ENCODE data around the gene NLN.
"Not testable (repeated sequence)": the region's sequence is repeated elsewhere in the genome, so short reads cannot be mapped to it uniquely, and the experiment has no call there.

Gene NLN

GRCh38 chr5:65832603-65833228 lies 110.7 kb downstream of the NLN start:
- DNase-seq (ENCODE audit: low read depth in 2 of 2): no peak

GRCh38 chr5:65833780-65834179 lies 111.8 kb downstream of the NLN start:
- DNase-seq (ENCODE audit: low read depth in 2 of 2): no peak

DNA sequence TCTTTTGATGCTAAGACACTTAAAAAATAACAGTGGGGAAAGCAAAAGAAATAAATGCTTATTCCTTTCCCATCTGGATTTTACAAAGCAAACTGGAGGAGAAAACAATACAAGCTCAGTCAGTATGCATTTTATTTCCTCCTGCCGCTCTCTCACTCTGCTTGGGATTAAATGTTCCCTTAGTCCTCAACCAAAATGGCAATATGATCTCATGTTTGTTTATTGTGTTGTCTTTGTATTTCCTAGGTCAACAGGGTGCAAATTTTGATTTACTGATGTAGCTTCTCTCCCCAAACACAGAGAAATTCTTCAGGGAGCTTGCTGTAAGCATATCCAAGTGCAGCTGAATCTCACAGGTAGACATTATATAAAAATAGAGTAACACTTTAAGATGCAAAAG lies 112.3 kb downstream of the NLN start:
- no peak for DNase-seq (ENCODE audit: low read depth in 2 of 2)

- DNase-seq (ENCODE audit: low read depth in 2 of 2): no peak
Observed at GRCh38 chr5:65835191-65835590, 113.2 kb downstream of the NLN start.

DNA sequence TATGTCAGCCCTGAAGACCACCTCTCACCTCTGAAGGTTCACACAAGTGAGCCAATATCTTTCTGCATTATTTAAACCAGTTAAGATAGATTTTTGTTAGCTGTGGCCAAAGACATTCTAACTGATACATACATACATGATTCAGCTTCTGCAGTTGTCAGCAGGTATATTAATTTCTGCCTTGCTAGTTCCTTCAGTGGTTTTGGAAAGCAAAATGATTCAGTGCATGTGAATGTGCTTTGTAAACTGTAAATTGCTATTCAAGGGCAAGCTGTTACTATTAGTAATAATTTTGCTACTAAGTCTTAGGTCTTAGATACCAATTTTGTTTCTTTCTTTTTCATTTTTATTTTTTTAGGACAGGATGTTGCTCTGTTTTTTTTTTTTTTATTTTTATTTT lies 115.1 kb downstream of the NLN start:
- DNase-seq (ENCODE audit: low read depth in 2 of 2): no peak

DNA sequence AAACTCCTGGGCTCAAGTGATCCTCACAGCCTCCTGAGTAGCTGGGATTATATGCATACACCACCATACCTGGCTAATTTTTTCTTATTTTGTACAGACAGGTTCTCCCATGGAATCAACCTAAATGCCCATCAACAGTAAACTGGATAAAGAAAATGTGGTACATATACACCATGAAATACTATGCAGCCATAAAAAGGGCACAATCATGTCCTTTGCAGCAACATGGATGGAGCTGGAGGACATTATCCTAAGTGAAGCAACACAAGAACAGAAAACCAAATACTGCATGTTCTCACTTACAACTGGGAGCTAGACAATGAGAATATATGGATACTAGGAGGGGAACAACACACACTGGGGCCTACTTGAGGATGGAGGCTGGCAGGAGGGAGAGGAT lies 117.2 kb downstream of the NLN start:
- not testable (repeated sequence) for DNase-seq (ENCODE audit: low read depth in 2 of 2)

- DNase-seq (ENCODE audit: low read depth in 2 of 2): no peak
Observed at GRCh38 chr5:65840071-65840470, 118.1 kb downstream of the NLN start.

GRCh38 chr5:65844763-65845162 lies 122.8 kb downstream of the NLN start:
- DNase-seq (ENCODE audit: low read depth in 2 of 2): not testable (repeated sequence)

GRCh38 chr5:65846101-65846500 lies 124.1 kb downstream of the NLN start:
- DNase-seq (ENCODE audit: low read depth in 2 of 2): no peak

DNA sequence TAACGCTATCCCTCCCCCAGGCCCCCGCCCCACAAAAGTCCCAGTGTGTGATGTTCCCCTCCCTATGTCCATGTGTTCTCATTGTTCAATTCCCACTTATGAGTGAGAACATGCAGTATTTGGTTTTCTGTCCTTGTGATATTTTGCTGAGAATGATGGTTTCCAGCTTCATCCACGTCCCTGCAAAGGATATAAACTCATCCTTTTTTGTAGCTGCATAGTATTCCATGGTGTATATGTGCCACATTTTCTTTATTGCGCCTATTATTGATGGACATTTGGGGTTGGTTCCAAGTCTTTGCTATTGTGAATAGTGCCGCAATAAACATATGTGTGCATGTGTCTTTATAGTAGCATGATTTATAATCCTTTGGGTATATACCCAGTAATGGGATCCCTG lies 125.0 kb downstream of the NLN start:
- not testable (repeated sequence) for DNase-seq (ENCODE audit: low read depth in 2 of 2)

- not testable (repeated sequence) for DNase-seq (ENCODE audit: low read depth in 2 of 2)
Observed at GRCh38 chr5:65849918-65850317, 127.9 kb downstream of the NLN start.

DNA sequence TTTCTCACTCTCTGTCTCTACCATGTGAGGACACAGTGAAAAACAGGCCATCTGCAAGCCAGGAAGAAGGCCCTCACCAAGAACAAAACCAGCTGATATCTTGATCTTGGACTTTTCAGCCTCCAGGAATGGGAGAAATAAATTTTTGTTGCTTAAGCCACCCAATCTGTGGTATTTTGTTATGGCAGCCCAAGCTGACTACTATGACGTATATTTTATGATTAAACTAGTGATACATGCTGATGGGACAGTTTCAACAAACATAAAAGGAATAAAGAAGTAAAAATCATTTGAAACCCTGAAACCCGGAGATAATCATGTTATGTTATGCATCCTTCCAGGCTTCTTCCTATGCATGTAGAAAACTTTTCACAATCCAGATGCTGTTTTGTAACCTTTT lies 132.9 kb downstream of the NLN start:
- no peak for DNase-seq (ENCODE audit: low read depth in 2 of 2)

DNA sequence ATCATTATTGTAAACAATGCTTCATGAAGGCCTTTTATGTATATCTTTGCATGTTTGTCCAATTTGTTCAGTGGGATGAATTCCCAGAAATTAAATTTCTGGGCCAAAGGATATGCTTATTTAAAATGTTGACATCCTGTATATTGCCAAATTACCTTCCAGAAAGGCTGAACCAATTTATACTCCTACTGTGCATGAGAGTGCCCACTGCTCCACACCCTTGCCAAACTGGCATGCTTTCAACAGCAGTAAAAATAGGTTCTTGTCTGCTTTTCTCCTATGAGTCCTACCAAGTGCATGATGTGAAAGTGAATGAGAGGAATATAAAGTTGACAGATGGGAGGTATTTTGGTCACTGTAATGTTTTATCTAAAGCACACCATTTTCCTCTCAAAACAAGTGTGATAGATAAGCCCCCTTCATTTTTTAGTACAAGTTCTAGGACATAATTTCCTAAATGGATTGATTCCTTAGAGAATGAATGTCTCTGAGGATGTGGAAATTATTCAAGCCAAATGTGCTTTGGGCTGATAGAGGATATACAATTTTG lies 133.8 kb downstream of the NLN start:
- no peak for DNase-seq (ENCODE audit: low read depth in 2 of 2)

- no peak for DNase-seq (ENCODE audit: low read depth in 2 of 2)
Observed at GRCh38 chr5:65856520-65856919, 134.5 kb downstream of the NLN start.

DNA sequence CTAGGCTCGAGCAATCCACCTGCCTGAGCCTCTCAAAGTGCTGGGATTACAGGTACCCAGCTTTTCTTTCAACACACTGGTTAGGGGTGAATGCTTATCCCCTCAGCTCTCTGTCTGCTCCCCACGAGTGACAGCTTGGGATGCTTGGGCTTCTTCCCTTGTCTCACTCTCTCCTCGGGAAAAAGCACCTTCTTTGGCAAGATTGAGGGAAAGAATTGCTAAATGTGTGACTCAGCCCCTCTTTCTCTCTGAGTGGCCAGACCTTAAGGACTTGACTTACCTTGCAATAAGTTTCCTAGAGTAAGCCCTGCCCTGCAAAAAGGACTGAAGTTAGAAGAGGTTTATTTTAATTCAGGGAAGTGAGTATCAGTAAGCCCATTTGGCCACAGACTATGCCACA lies 136.3 kb downstream of the NLN start:
- DNase-seq (ENCODE audit: low read depth in 2 of 2): no peak

DNA sequence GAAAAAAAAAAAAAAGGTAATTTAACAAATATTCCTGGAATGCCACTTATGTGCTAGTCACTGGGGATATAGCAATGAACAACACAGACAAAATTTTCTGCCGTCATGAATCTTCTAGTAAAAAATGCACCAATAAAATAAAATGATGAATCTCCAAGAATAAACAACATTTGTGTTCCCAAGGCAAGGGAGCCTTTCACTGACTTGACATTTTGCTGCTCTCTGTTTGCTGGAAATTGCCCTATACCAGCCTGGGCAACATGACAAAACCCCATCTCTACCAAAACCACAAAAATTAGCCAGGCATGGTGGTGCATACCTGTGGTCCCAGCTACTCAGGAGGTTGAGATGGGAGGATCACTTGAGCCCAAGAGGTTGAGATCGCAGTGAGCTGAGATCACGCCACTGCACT lies 139.8 kb downstream of the NLN start:
- no peak for DNase-seq (ENCODE audit: low read depth in 2 of 2)

DNA sequence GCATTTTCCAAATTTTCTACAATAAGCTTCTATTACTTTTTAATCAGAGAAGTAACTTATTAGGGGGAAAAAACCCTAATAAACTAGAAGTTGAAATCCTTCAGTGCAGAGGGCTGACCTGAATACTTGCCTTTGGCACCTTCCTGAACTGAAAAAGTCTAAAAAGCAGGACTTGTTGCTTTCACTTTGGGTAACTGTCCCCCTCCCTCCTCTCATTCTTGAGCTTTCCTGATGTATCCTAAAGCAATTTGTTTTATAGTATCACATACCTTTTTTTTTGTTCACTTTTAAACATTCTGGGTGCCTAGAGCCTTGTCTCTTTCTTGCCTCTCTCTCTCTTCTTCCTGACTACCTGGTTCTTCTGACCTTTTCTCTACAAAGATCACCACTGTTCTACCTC lies 140.4 kb downstream of the NLN start:
- no peak for DNase-seq (ENCODE audit: low read depth in 2 of 2)

DNA sequence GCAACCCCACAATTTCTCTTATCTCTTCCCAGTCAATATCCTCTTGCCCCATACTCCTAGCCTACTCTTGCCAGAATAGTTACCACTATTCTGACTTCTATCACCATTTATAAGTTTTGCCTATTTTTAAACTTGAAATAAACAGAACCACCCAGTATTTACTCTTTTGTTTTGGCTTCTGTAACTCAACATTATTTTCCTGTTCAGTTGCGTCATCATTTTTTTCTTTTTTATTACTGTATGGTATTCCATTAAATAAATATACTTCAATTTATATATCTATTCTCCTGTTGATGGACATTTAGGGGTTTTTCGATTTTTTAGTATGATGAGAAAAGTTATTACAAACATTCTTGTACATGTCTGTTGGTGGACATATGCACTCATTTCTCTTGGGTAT lies 141.7 kb downstream of the NLN start:
- no peak for DNase-seq (ENCODE audit: low read depth in 2 of 2)

DNA sequence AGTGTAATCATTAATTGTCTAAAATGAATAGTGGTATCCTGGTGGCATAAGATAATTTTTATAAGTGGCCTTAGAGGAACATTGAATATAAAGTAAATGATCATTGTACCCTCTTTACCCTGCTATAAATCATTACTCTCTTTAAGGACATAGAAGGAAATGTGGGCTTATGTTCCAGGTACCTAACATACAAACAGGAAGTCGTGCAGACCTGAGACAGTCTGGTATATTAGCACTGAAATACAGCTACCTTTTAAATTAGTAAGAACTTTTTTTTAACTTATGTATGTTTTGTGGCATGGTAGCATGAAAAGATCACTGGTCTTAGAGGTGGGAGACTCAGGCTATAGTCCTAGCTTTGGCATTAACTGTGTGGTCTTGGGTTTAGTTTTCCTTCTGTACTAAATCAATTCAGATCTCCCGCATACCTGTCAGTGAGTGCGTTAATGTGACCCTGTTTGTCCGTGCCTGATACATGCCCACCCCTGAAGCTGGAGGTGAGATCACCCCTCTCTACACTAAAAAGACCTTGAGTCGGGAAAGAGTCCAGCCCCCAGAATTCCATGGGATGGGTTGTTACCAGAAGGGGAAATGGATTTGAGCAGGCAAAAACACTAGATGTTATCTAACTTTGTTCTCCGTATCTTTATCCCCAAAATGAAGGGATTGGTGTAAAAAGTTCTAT lies 145.0 kb downstream of the NLN start:
- no peak for DNase-seq (ENCODE audit: low read depth in 2 of 2)

GRCh38 chr5:65867542-65868195 lies 145.7 kb downstream of the NLN start:
- no peak for DNase-seq (ENCODE audit: low read depth in 2 of 2)

DNA sequence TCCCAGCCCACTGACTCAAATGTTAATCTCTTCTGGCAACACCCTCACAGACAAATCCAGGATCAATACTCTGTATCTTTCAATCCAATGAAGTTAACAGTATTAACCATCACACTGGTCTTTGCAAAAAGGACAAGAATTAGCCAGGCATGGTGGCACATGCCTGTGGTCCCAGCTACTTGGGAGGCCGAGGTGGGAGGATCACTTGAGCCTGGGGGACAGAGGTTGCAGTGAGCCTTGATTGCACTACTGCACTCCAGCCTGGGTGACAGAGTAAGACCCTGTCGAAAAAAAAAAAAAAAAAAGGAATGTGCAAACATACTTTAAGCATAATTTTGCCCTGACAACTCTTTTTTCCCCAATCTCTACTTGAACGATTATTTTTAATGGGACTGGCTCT lies 146.5 kb downstream of the NLN start:
- DNase-seq (ENCODE audit: low read depth in 2 of 2): no peak

DNA sequence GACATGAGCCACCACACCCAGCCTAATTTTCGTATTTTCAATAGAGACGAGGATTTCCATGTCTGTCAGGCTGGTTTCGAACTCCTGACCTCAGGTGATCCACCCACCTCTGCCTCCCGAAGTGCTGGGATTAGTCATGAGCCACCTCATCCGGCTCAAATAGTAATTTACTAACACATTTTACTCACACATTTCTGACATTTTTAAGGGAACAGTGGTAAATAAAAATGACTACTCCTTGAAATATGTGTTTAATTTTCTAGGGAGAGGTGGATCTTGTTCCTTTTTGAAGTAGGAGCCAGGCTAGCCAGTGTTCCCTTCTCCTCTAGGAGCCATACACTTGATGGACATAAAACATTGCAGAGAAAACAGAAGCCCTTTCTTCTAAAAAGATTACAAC lies 149.2 kb downstream of the NLN start:
- DNase-seq (ENCODE audit: low read depth in 2 of 2): no peak

DNA sequence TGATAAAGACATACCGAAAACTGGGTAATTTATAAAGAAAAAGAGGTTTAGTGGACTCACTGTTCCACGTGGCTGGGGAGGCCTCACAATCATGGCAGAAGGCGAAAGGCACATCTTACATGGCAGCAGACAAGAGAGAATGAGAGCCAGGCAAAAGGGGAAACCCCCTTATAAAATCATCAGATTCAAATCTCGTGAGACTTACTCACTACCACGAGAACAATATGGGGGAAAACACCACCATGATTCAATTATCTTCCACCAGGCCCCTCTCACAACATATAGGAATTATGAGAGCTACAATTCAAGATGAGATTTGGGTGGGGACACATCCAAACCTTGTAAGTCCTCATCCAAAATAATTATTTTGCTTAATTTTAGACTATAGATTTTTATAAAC lies 149.8 kb downstream of the NLN start:
- not testable (repeated sequence) for DNase-seq (ENCODE audit: low read depth in 2 of 2)

All from stimulated activated CD8-positive, alpha-beta memory T cell treated with anti-CD3 and anti-CD28 coated beads, Interleukin-15, amount 100 ng/mL, for 48 hours (primary cell).